Testis (tissue), 2 donors: ENCODE data around the gene CCSER1.

Source experiments
- POLR2A ChIP-seq: fragments of 450-650 bp; IDR thresholded peaks from one replicate; pipeline ENCODE4 v1.6.1; 2017; ENCODE audit warnings: antibody characterized with exemption, mild to moderate bottlenecking, moderate library complexity
- TF ChIP-seq, protein P1 (sequence below), 3 experiments: fragments of 450-650 bp in 2 of 3; fragments of 200-600 bp in 1 of 3; sonication (generic) in 1 of 3; IDR thresholded peaks; one replicate each; pipeline ENCODE4 v1.5.1; 2016 to 2019; ENCODE audit warnings: antibody characterized with exemption in 3 of 3, mild to moderate bottlenecking in 2 of 3, moderate library complexity in 1 of 3

DNA sequence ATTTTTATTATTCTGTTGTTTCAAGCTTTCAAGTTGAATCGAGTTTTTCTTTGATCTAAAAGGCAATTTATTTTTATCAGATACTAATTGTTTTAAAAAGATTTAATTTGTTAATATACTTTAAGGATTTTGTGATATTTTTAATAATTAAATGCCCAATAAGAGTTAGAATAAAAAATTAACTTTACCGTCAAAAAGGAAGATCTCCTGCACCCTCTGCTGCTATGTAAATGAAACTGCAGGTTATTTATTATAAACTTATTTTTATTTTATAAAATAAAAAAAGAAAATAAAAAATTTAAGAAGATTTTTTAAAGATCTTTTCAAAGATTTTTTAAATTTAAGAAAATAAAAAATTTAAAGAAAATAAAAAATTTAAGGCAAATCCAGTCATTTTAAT lies 166.1 kb downstream of the CCSER1 start:
- no peak for TF ChIP-seq POLR2A
- TF ChIP-seq, protein P1, sequence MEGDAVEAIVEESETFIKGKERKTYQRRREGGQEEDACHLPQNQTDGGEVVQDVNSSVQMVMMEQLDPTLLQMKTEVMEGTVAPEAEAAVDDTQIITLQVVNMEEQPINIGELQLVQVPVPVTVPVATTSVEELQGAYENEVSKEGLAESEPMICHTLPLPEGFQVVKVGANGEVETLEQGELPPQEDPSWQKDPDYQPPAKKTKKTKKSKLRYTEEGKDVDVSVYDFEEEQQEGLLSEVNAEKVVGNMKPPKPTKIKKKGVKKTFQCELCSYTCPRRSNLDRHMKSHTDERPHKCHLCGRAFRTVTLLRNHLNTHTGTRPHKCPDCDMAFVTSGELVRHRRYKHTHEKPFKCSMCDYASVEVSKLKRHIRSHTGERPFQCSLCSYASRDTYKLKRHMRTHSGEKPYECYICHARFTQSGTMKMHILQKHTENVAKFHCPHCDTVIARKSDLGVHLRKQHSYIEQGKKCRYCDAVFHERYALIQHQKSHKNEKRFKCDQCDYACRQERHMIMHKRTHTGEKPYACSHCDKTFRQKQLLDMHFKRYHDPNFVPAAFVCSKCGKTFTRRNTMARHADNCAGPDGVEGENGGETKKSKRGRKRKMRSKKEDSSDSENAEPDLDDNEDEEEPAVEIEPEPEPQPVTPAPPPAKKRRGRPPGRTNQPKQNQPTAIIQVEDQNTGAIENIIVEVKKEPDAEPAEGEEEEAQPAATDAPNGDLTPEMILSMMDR (IDR thresholded peaks at IDR 0.05): peak in 1 of 3 experiments; percentile 62
